RWPE2 (cell line): ENCODE results near the gene NELFCD.
A peak's percentile ranks its signal among the peaks of the same experiment; 100 is the strongest.

Source experiments
- ATAC-seq: fragments of 200-7000 bp; cut with Tn5 transposase; 3 replicates; pipeline ENCODE4 v1.9.1; 2021; ENCODE audit warnings: low read depth
- DNase-seq: peaks from one replicate; pipeline ENCODE4 v3.0.0-alpha.2; 2020; ENCODE audit warnings: low spot score
- H3K27ac ChIP-seq: fragments of 450-650 bp; 2 replicates; pipeline ENCODE4 v1.5.1; 2017; ENCODE audit warnings: mild to moderate bottlenecking; ENCODE audit not compliant: poor library complexity, severe bottlenecking
- H3K27me3 ChIP-seq: fragments of 250-450 bp; sonication (Bioruptor Pico); 2 replicates; pipeline ENCODE4 v1.5.1; 2021; ENCODE audit warnings: mild to moderate bottlenecking, moderate library complexity; ENCODE audit not compliant: insufficient read depth, poor library complexity, severe bottlenecking
- H3K36me3 ChIP-seq: fragments of 250-450 bp; sonication (Bioruptor Pico); 2 replicates; pipeline ENCODE4 v1.5.1; 2020; ENCODE audit warnings: low read depth, mild to moderate bottlenecking, moderate library complexity
- H3K4me1 ChIP-seq: fragments of 250-450 bp; sonication (Bioruptor Pico); 2 replicates; pipeline ENCODE4 v1.5.1; 2021; ENCODE audit warnings: mild to moderate bottlenecking, moderate library complexity; ENCODE audit not compliant: insufficient read depth, poor library complexity, severe bottlenecking
- H3K4me3 ChIP-seq: fragments of 250-450 bp; sonication (Bioruptor Pico); 2 replicates; pipeline ENCODE4 v1.5.1; 2021; ENCODE audit warnings: mild to moderate bottlenecking, moderate library complexity; ENCODE audit not compliant: severe bottlenecking
- H3K9me3 ChIP-seq: fragments of 250-450 bp; sonication (Bioruptor Pico); 2 replicates; pipeline ENCODE4 v1.5.1; 2021; ENCODE audit warnings: mild to moderate bottlenecking, moderate library complexity; ENCODE audit not compliant: severe bottlenecking
- TF ChIP-seq, protein P1 (sequence below): fragments of 450-650 bp; IDR thresholded peaks from one replicate; pipeline ENCODE4 v1.5.1; 2017; ENCODE audit warnings: mild to moderate bottlenecking, moderate library complexity; ENCODE audit not compliant: poor library complexity, severe bottlenecking

The NELFCD gene

DNA sequence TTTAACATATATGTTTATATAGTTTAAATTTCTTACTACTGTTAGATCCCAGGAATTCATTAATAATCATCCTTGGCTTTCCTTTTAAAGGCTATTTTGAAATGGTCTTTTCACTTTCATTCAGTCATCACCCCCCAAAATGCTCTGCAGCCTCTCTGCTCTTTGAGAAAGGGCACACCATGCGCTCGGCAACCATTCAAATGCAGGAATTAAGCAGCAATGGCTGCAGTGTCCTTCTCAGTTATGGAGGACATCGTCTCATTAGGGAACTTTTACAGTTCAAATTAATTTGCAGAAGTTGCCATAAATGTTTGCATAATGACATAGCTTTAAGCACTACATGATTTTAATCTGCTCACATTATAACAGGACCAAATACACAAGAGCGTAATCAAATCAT, 44.5 kb downstream of the NELFCD start:
- ATAC-seq (no peak), DNase-seq (peak; percentile 19)
- Histone ChIP-seq H3K36me3 (peaks cover 71% of the 10 kb centered on the region), H3K9me3 (no peaks in the 10 kb centered on the region), H3K27ac (no peak overlapping the region), H3K27me3 (no peaks in the 10 kb centered on the region), H3K4me3 (no peak overlapping the region), H3K4me1 (peaks cover 37% of the 10 kb centered on the region)
- TF ChIP-seq, protein P1, sequence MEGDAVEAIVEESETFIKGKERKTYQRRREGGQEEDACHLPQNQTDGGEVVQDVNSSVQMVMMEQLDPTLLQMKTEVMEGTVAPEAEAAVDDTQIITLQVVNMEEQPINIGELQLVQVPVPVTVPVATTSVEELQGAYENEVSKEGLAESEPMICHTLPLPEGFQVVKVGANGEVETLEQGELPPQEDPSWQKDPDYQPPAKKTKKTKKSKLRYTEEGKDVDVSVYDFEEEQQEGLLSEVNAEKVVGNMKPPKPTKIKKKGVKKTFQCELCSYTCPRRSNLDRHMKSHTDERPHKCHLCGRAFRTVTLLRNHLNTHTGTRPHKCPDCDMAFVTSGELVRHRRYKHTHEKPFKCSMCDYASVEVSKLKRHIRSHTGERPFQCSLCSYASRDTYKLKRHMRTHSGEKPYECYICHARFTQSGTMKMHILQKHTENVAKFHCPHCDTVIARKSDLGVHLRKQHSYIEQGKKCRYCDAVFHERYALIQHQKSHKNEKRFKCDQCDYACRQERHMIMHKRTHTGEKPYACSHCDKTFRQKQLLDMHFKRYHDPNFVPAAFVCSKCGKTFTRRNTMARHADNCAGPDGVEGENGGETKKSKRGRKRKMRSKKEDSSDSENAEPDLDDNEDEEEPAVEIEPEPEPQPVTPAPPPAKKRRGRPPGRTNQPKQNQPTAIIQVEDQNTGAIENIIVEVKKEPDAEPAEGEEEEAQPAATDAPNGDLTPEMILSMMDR, result no peak

- H3K36me3 ChIP-seq, result peaks cover 81% of the 10 kb centered on the region
These were observed 46.1 kb downstream of the NELFCD start for GRCh38 chr20:59026904-59027740.

GRCh38 chr20:59027741-59028320, 46.8 kb downstream of the NELFCD start:
- DNase-seq (no peak), ATAC-seq (no peak)
- Histone ChIP-seq H3K27ac (peak overlapping the region; percentile 1), H3K4me3 (no peak overlapping the region), H3K36me3 (peaks cover 81% of the 10 kb centered on the region), H3K4me1 (peaks cover 34% of the 10 kb centered on the region), H3K27me3 (no peaks in the 10 kb centered on the region), H3K9me3 (no peaks in the 10 kb centered on the region)
- TF ChIP-seq, protein P1, result no peak

More at GRCh38 chr20:59026904-59027740, 46.1 kb downstream of the NELFCD start:
- H3K4me3 ChIP-seq, result no peak overlapping the region
- ATAC-seq, result no peak
- H3K9me3 ChIP-seq, result no peaks in the 10 kb centered on the region
- no peaks in the 10 kb centered on the region for H3K27me3 ChIP-seq
- H3K27ac ChIP-seq, result no peak overlapping the region
- TF ChIP-seq, protein P1, result no peak
- peak; percentile 74 for DNase-seq
- peaks cover 33% of the 10 kb centered on the region for H3K4me1 ChIP-seq

DNA sequence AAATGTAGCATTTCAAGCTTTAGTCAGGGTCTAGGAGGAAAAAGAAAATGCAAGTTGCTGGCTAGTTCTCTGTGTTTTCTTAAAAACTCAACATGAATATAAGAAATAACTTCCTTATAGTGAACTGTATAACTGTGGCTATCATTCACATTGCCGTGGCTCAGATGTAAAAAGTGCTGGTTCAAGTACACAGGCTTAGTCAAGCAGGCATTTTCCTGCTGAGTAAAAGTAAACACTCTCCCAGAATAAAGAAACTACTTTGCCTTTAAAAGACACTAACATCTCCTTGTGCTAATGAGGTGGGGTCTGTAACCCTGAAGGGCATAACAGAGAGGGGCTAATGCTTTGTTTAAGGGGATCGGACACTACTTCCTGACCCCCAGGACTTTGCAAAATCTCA, 47.8 kb downstream of the NELFCD start:
- no peaks in the 10 kb centered on the region for H3K9me3 ChIP-seq
- H3K36me3 ChIP-seq, result peaks cover 86% of the 10 kb centered on the region
- H3K27ac ChIP-seq, result peak overlapping the region; percentile 1
- DNase-seq (peak; percentile 15), ATAC-seq (no peak)
- TF ChIP-seq, protein P1, result no peak
- H3K4me3 ChIP-seq, result peak overlapping the region; percentile 3
- H3K27me3 ChIP-seq, result no peaks in the 10 kb centered on the region
- H3K4me1 ChIP-seq, result peaks cover 44% of the 10 kb centered on the region
